Limb (tissue), 2 donors: ENCODE results near the gene ZC3H7B.
"Not testable (repeated sequence)": the region's sequence is repeated elsewhere in the genome, so short reads cannot be mapped to it uniquely, and the experiment has no call there.

Source experiments
- DNase-seq, 2 donors: peaks; one replicate each; pipeline ENCODE4 v3.0.0-alpha.2; 2016; ENCODE audit errors: extremely low spot score in 2 of 2

The ZC3H7B gene

GRCh38 chr22:41286639-41287091, 14.7 kb upstream of the ZC3H7B start:
- DNase-seq, result no peak

DNA sequence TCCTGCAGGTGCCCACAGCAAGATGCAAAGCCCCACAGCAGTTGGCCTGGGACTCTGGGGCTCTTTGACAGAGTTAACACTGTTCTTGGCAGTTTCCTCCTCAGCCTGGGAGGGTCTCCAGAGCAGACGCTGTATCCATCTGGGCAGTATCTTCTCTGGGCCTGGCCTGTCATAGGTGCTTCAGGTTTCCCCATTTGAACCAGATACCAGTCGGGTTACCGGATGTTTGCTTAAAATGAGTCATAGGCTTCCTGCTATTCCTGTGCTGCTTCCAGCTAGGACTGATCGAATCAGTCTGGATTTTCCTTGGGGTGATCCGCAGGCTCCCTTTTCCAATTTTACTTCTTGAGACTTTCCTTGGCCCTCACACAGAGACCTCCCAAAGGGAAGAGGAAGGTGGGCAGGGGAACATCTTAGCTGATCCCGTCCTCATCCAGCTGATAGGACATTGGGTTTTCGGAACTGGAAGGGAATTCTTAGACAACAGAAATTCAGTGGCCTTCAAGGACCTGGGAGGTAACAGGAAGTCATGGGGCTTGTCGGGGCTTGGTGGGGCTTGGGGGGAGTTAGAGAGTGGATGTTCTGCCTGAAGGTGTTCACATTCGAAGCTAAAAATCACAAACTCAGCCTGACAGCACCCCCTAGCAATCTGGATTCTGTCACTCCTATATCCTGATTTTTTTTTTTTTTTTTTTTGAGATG, 12.9 kb upstream of the ZC3H7B start:
- DNase-seq, result no peak

DNA sequence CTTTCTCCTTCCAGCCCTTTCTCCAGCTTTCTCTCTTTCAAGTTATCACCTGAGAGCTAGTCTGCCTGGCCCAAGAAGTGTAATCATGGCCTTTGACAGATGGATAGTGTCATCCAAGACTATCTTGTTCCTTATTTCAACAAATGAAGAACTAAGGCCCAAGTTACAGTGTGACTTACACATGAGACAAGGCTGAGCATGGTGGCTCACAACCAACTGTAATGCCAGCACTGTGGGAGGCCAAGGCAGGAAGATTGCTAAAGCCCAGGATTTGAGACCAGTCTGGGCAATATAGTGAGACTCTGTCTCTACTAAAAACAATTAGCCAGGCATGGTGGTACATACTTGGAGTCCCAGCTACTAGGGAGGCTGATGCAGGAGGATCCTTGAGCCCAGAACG, 11.7 kb upstream of the ZC3H7B start:
- DNase-seq, result no peak

DNA sequence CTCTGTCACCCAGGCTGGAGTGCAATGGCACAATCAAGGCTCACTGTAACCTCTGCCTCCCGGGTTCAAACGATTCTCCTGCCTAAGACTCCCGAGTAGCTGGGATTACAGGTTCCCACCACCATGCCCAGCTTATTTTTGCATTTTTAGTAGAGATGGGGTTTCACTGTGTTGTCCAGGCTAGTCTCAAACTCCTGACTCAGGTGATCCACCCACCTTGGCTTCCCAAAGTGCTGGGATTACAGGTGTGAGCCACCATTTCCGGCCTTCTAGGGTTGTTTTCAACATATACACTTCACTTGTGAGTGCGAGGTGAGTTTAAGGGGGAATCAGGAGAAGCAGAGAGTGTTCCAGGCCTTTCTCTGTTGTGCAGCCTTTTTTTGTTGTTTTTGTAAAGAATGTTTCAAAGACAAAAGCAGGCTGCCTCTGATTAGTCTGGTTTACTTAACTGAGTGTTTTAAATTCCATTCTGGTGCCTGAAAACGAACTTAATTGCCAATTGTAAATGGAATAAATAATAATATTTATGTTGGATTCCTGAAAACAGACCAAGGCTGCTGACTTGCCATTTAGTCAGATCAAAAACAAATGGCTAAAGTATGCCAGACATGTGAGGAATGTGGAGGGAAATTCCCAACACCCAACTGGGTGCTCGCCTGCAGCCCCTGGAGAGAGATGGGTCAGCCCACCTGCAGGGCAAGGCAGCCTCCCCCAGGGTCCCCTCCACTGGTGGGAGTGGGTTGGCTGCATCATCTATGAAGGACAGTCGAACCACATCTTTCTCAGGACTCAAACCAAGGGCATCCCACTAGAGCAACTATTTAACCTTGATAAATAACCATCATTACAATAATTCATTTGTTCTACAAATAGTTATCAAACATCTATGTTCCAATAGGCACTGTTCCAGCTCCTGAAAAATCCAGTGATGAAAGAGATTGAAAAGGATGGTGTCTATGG, 10.8 kb upstream of the ZC3H7B start:
- no peak for DNase-seq

- DNase-seq, result not testable (repeated sequence)
Observed at GRCh38 chr22:41294816-41295215, 6.5 kb upstream of the ZC3H7B start.

DNA sequence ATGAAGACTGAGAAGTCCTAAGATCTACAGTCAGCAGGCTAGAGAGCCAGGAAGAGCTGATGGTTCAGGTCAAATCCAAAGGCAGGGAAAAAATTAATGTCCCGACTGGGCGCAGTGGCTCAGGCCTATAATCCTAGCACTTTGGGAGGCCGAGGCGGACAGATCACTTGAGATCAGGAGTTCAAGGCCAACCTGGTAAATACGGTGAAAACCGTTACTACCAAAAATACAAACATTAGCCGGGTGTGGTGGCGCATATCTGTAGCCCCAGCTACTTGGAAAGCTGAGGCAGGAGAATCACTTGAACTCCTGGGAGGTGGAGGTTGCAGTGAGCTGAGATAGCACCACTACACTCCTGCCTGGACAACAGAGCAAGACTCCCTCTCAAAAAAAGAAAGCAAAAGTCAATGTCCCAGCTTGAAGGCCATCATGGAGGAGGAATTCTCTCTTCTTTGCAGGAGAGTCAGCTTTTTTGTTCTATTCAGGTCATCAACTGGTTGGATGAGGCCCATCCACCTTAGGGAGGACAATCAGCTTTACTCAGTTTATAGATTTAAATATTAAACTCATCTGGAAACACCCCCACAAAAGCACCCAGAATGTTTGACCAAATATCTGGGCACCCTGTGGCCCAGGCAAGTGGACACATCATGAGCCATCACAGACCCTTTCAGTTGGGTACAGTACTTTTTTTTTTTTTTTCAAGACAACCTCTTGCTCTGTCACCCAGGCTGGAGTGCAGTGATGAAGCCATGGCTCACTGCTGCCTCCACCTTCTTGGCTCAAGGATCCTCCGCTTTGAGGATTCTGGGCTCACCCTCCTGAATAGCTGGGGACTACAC, 4.3 kb upstream of the ZC3H7B start:
- no peak for DNase-seq

DNA sequence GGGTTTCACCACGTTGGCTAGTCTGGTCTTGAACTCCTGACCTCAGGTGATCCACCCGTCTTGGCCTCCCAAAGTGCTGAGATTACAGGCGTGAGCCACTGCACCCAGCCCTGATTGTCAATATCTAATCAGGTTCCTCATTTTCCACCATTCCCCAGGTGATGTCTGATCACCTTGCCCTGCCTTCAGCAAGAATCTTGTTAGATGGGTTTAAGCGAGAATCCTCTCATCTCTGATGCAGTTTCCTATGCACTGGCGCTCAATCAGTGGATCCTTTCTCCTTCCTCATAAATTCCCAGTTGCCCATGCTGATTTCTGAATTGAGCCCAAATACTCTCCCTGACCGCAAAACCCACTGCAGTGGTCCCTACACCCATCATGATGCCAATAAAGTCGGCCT, 664 bp upstream of the ZC3H7B start:
- DNase-seq, result no peak

GRCh38 chr22:41302021-41302767, 869 bp downstream of the ZC3H7B start:
- peak in 1 of 2 donors; percentile 76 for DNase-seq

DNA sequence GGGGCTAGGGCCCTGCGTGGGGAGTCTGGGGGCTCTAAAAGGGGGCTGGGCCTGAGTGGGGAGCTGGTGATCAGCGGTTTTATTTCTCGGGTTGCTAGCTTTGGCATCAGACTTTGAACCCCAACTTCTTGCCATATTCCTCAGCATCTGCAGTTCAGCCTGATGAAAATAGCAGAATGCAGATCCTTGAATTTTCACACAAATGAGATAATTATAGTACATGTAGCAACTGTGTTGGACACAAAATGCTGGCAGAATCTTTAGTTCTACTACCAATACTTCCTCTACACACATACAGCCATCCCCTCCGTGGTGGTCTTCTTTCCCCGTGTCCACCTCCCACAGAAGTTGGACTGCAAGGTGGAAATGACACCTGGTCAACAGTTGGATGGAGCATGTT, 1.5 kb downstream of the ZC3H7B start:
- DNase-seq, result no peak

- DNase-seq, result no peak
Observed at GRCh38 chr22:41305646-41306045, 4.3 kb downstream of the ZC3H7B start.

DNA sequence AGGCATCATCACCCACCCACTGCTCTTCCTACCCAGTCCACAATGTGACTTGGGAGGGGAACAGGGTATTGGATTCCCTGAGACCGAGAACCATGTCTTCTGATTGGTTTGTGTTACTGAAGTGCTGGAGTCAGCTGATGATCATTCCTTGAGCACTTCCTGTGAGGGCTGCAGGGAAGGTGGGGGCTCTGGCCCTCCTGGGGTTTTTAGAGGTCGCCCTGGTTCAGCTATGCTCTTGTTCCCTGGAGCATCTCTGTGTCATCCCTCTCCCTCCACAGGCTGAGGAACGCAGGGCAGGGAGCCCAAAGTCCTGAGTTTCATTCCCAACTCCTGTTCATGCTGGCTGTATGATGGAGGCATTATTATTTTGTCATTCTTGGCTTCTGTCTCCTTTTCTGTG, 6.7 kb downstream of the ZC3H7B start:
- no peak for DNase-seq

GRCh38 chr22:41308544-41308947, 7.2 kb downstream of the ZC3H7B start:
- no peak for DNase-seq

GRCh38 chr22:41310336-41310735, 9.0 kb downstream of the ZC3H7B start:
- no peak for DNase-seq

GRCh38 chr22:41311487-41311886, 10.2 kb downstream of the ZC3H7B start:
- DNase-seq, result no peak

DNA sequence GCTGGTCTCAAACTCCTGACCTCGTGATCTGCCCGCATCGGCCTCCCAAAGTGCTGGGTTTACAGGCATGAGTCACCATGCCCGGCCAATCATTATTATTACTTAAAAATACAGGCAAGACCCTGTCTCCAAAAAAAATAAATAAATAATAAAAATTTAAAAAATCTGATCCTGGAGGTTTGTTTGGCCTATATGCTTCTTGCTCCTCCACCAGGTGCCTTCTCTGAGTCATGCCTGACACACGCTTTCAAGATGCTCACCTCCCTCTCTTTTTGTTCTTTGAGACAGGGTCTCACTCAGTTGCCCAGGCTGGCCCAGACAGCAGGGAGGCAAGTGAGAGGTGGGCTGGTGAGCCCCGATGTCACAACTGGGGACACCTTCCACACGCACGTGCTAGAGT, 13.5 kb downstream of the ZC3H7B start:
- DNase-seq, result no peak

- DNase-seq, result no peak
Observed at GRCh38 chr22:41315586-41315985, 14.3 kb downstream of the ZC3H7B start.

GRCh38 chr22:41320416-41321240, 19.3 kb downstream of the ZC3H7B start:
- no peak for DNase-seq

- DNase-seq, result no peak
Observed at GRCh38 chr22:41324821-41325528, 23.6 kb downstream of the ZC3H7B start.

GRCh38 chr22:41327124-41327523, 25.8 kb downstream of the ZC3H7B start:
- no peak for DNase-seq
